Suprapubic skin (tissue), 4 donors: Measurements from ENCODE around the gene C2CD3. TPM values are rescaled to one million over a fixed set of nuclear protein-coding genes. Genes with fewer than 3 reads are reported as not detected.

ENCODE experiments used
- DNase-seq, 2 donors: peaks; one replicate each; pipeline ENCODE4 v3.0.0-alpha.2; 2019; ENCODE audit warnings: low spot score in 2 of 2
- H3K27ac ChIP-seq: fragments of 200-600 bp; sonication (generic); one replicate; pipeline ENCODE4 v1.5.1; 2019
- H3K27me3 ChIP-seq: fragments of 200-600 bp; sonication (generic); one replicate; pipeline ENCODE4 v1.5.1; 2019
- H3K36me3 ChIP-seq: fragments of 200-600 bp; sonication (generic); one replicate; pipeline ENCODE4 v1.5.1; 2019
- H3K4me1 ChIP-seq: fragments of 200-600 bp; sonication (generic); one replicate; pipeline ENCODE4 v1.5.1; 2019
- H3K4me3 ChIP-seq: fragments of 200-600 bp; sonication (generic); one replicate; pipeline ENCODE4 v1.5.1; 2019; ENCODE audit warnings: mild to moderate bottlenecking
- H3K9me3 ChIP-seq: fragments of 200-600 bp; sonication (generic); one replicate; pipeline ENCODE4 v1.5.1; 2019
- CTCF ChIP-seq, 2 donors: fragments of 200-600 bp in 1 of 2; fragments of 450-650 bp in 1 of 2; sonication (generic) in 1 of 2; IDR thresholded peaks; one replicate each; pipeline ENCODE4 v1.5.1; 2016 to 2019; ENCODE audit warnings: antibody characterized with exemption in 2 of 2, mild to moderate bottlenecking in 1 of 2, moderate library complexity in 1 of 2
- EP300 ChIP-seq: sonication (generic); formaldehyde crosslinking; IDR thresholded peaks from one replicate; pipeline ENCODE4 v1.6.1; 2017; ENCODE audit warnings: antibody characterized with exemption
- POLR2A ChIP-seq, 2 donors: fragments of 450-650 bp; IDR thresholded peaks; one replicate each; pipeline ENCODE4 v1.6.1; 2017; ENCODE audit warnings: antibody characterized with exemption in 2 of 2, mild to moderate bottlenecking in 2 of 2, moderate library complexity in 2 of 2
- POLR2AphosphoS5 ChIP-seq, 3 donors: sonication (generic); formaldehyde crosslinking; IDR thresholded peaks; one replicate each; pipeline ENCODE4 v1.6.1; 2017; ENCODE audit warnings: antibody characterized with exemption in 3 of 3
- WGBS: methylation state at CpG from one replicate; pipeline ENCODE4 v1.1.5; 2018; 5-methylcytosine and 5-hydroxymethylcytosine counted together
- total RNA-seq, 4 donors: library from RNA; depleted of rRNA; stranded (reverse); fragments of >200 nt; gene quantifications; one replicate each; pipeline ENCODE4 v1.1.0, GENCODE V29; 2016

Gene C2CD3
- total RNA-seq, 4 donors from 2014 or later: 16.9 to 41.3 (median 29.2) TPM

GRCh38 chr11:74057249-74058151, 113.3 kb downstream of the C2CD3 start:
- H3K36me3 ChIP-seq: peaks cover 12% of the 10 kb centered on the region
- TF ChIP-seq POLR2A (IDR thresholded peaks at IDR 0.05): no peak
- no peak for TF ChIP-seq POLR2AphosphoS5 (IDR thresholded peaks at IDR 0.05)
- no peak for TF ChIP-seq EP300
- TF ChIP-seq CTCF (IDR thresholded peaks at IDR 0.05): no peak
- no peak overlapping the region for H3K27ac ChIP-seq
- 86% methylated on average over 8 of the region's 8 CpGs for WGBS
- H3K4me1 ChIP-seq: no peaks in the 10 kb centered on the region
- DNase-seq: no peak
- H3K4me3 ChIP-seq: no peak overlapping the region
- no peaks in the 10 kb centered on the region for H3K9me3 ChIP-seq
- no peaks in the 10 kb centered on the region for H3K27me3 ChIP-seq

GRCh38 chr11:74055938-74056337, 114.9 kb downstream of the C2CD3 start:
- peaks cover 15% of the 10 kb centered on the region for H3K36me3 ChIP-seq
- H3K4me3 ChIP-seq: no peak overlapping the region
- no peaks in the 10 kb centered on the region for H3K4me1 ChIP-seq
- H3K27me3 ChIP-seq: no peaks in the 10 kb centered on the region
- no peaks in the 10 kb centered on the region for H3K9me3 ChIP-seq
- no peak overlapping the region for H3K27ac ChIP-seq
- no peak for TF ChIP-seq POLR2A (IDR thresholded peaks at IDR 0.05)
- no peak for TF ChIP-seq EP300
- no peak for TF ChIP-seq POLR2AphosphoS5 (IDR thresholded peaks at IDR 0.05)
- no peak for TF ChIP-seq CTCF (IDR thresholded peaks at IDR 0.05)
- no peak for DNase-seq

- 96% methylated on average over 3 of the region's 3 CpGs for WGBS
- H3K27ac ChIP-seq: no peak overlapping the region
- H3K9me3 ChIP-seq: no peaks in the 10 kb centered on the region
- TF ChIP-seq POLR2A (IDR thresholded peaks at IDR 0.05) (no peak), EP300 (no peak), POLR2AphosphoS5 (IDR thresholded peaks at IDR 0.05) (no peak), CTCF (IDR thresholded peaks at IDR 0.05) (no peak)
- no peak for DNase-seq
- no peak overlapping the region for H3K4me3 ChIP-seq
- H3K27me3 ChIP-seq: no peaks in the 10 kb centered on the region
- peaks cover 42% of the 10 kb centered on the region for H3K36me3 ChIP-seq
- H3K4me1 ChIP-seq: no peaks in the 10 kb centered on the region
Observed at GRCh38 chr11:74050465-74050864, 120.3 kb downstream of the C2CD3 start.

GRCh38 chr11:74048993-74049392, 121.8 kb downstream of the C2CD3 start:
- Histone ChIP-seq H3K27ac (no peak overlapping the region), H3K9me3 (no peaks in the 10 kb centered on the region), H3K27me3 (no peaks in the 10 kb centered on the region), H3K4me3 (no peak overlapping the region), H3K4me1 (no peaks in the 10 kb centered on the region), H3K36me3 (peaks cover 45% of the 10 kb centered on the region)
- DNase-seq: no peak
- no peak for TF ChIP-seq CTCF (IDR thresholded peaks at IDR 0.05)
- TF ChIP-seq POLR2A (IDR thresholded peaks at IDR 0.05): no peak
- TF ChIP-seq EP300: no peak
- no peak for TF ChIP-seq POLR2AphosphoS5 (IDR thresholded peaks at IDR 0.05)
- WGBS: 95% methylated on average over 5 of the region's 5 CpGs

GRCh38 chr11:74044538-74044937, 126.3 kb downstream of the C2CD3 start:
- H3K36me3 ChIP-seq: peaks cover 57% of the 10 kb centered on the region
- TF ChIP-seq CTCF (IDR thresholded peaks at IDR 0.05) (no peak), POLR2AphosphoS5 (IDR thresholded peaks at IDR 0.05) (no peak), EP300 (no peak), POLR2A (IDR thresholded peaks at IDR 0.05) (no peak)
- no peak for DNase-seq

More at GRCh38 chr11:74044538-74044937, 126.3 kb downstream of the C2CD3 start:
- WGBS: 81% methylated on average over 2 of the region's 2 CpGs
- Histone ChIP-seq H3K27ac (no peak overlapping the region), H3K27me3 (no peaks in the 10 kb centered on the region), H3K9me3 (no peaks in the 10 kb centered on the region), H3K4me1 (no peaks in the 10 kb centered on the region), H3K4me3 (no peak overlapping the region)
